Erythroblast (primary cell): ENCODE results near the gene CCL2.

Experiments
- GATA1 ChIP-seq: IDR thresholded peaks from 2 replicates; pipeline ENCODE4 v1.6.1; 2011; ENCODE audit warnings: low read depth, mild to moderate bottlenecking, control low read depth, low read length, moderate library complexity
- POLR2A ChIP-seq: IDR thresholded peaks from 2 replicates; pipeline ENCODE4 v1.6.1; 2011; ENCODE audit warnings: mild to moderate bottlenecking, low read length

DNA sequence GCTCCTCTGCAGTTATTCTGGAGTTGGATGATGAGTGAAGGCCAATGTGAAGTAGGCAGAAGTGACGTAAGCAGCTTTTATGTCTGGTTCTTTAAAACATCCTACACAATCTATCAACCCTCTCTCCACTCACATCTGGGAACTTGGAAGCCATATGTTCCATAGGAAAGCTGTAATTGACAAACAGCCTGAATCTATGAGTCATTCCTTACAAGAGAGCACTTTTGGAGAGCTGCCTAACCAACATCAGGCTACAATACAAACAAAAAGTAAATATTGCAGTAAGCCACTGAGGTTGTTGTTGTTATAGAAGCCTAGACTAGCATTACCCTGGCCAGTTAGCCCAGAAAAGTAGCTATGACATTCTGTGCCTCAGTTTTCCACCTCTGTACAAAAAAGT lies 20.8 kb downstream of the CCL2 start:
- TF ChIP-seq POLR2A (no peak), GATA1 (no peak)
